Measurements from ENCODE around the gene DCC.

DCC gene, protein sequence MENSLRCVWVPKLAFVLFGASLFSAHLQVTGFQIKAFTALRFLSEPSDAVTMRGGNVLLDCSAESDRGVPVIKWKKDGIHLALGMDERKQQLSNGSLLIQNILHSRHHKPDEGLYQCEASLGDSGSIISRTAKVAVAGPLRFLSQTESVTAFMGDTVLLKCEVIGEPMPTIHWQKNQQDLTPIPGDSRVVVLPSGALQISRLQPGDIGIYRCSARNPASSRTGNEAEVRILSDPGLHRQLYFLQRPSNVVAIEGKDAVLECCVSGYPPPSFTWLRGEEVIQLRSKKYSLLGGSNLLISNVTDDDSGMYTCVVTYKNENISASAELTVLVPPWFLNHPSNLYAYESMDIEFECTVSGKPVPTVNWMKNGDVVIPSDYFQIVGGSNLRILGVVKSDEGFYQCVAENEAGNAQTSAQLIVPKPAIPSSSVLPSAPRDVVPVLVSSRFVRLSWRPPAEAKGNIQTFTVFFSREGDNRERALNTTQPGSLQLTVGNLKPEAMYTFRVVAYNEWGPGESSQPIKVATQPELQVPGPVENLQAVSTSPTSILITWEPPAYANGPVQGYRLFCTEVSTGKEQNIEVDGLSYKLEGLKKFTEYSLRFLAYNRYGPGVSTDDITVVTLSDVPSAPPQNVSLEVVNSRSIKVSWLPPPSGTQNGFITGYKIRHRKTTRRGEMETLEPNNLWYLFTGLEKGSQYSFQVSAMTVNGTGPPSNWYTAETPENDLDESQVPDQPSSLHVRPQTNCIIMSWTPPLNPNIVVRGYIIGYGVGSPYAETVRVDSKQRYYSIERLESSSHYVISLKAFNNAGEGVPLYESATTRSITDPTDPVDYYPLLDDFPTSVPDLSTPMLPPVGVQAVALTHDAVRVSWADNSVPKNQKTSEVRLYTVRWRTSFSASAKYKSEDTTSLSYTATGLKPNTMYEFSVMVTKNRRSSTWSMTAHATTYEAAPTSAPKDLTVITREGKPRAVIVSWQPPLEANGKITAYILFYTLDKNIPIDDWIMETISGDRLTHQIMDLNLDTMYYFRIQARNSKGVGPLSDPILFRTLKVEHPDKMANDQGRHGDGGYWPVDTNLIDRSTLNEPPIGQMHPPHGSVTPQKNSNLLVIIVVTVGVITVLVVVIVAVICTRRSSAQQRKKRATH (N-terminal part only)

DNA sequence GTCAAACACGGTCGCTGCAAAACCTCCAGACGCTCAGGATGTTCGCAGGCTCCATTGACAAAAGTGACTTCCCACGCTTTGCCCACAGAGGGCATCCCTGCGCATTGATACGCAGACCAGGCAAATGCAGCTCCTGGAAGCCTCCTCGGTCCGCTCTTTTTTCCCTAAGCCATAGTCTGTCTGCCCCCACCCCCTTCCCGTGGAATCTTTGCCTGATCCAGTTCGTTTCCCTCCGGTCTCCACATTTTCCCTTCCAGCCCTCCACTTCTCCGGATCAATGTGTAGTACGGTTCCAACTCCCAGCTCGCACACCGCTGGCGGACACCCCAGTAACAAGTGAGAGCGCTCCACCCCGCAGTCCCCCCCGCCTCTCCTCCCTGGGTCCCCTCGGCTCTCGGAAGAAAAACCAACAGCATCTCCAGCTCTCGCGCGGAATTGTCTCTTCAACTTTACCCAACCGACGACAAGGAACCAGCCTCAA is at the start of gene DCC:
TSS of gene DCC (plus strand) at position 307 of the 481 bp plus-strand sequence. CDS start 591 bp downstream, outside the sequence.
- DNase-seq (ENCODE audit: low read depth, low spot score): peak; percentile 62
- TF ChIP-seq, protein P1, sequence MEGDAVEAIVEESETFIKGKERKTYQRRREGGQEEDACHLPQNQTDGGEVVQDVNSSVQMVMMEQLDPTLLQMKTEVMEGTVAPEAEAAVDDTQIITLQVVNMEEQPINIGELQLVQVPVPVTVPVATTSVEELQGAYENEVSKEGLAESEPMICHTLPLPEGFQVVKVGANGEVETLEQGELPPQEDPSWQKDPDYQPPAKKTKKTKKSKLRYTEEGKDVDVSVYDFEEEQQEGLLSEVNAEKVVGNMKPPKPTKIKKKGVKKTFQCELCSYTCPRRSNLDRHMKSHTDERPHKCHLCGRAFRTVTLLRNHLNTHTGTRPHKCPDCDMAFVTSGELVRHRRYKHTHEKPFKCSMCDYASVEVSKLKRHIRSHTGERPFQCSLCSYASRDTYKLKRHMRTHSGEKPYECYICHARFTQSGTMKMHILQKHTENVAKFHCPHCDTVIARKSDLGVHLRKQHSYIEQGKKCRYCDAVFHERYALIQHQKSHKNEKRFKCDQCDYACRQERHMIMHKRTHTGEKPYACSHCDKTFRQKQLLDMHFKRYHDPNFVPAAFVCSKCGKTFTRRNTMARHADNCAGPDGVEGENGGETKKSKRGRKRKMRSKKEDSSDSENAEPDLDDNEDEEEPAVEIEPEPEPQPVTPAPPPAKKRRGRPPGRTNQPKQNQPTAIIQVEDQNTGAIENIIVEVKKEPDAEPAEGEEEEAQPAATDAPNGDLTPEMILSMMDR (IDR thresholded peaks at IDR 0.05; ENCODE audit: low read depth, low read length): peak; percentile 60
- in situ Hi-C loops (cut with HindIII; ENCODE audit: low sequenced_read_pairs): no loop called here
- H3K4me3 ChIP-seq (ENCODE audit: low read depth, low read length): peak within 1 kb of the TSS; percentile 45

DNA sequence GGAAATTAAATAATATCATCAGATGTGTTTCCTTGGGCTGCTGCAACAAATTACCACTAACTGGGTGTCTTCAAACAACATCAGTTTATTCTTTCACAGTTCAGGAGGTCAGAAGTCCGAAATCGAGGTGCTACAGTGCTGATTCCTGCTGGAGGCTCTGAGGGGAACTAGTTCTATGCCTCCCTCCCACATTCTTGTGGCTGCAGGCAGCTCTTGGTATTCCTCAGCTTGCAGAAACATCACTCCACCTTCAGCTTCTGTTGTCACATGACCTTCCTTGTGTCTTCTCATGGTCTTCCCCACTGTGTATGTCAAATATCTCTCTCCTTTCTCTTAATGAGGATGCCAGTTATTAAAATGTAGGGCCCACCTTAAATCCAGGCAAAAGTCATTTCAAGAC is 29.3 kb upstream of the DCC start:
- in situ Hi-C loops (cut with HindIII; ENCODE audit: low sequenced_read_pairs): no loop called here
- H3K4me3 ChIP-seq (ENCODE audit: low read depth, low read length): no peak overlapping the region
- no peak for DNase-seq (ENCODE audit: low read depth, low spot score)
- TF ChIP-seq, protein P1 (IDR thresholded peaks at IDR 0.05; ENCODE audit: low read depth, low read length): no peak

DNA sequence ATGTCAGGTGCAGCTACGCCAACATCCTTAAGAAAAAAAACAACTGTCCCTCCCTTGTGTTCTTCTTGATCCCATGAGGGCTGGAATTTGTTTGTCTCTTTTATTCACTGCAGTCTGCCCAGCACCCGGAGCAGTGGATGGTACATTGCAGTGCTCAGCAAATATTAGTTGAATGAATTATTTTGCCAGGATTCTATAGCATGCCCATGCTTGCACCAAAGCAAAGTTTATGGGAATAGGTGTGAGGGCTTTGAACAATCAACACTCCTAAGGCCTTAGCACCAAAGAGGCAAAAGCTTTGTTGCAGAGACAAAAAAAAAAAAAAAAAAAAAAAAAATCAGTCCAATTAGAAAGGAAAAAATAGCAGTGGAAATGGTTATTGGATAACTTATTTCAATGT is 28.7 kb upstream of the DCC start:
- in situ Hi-C loops (cut with HindIII; ENCODE audit: low sequenced_read_pairs): no loop called here
- DNase-seq (ENCODE audit: low read depth, low spot score): no peak

DNA sequence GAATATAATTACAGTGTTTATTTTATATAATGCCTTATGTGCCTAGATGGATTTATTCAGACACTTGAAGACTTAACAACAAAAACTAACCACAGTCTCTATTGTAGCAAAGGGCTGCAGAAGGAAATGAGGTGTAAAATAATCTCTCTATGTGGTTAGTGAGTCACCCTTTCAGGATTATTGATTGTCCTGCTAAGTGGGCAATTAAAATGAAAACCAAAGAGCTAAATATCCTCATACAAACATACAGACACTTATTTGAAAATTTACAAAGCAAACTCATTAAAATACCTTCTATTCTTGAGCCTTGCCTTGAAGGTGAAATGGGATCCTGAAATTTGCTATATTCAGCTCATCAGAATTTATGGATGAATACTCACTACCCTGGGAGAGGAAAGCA is 27.7 kb upstream of the DCC start:
- in situ Hi-C loops (cut with HindIII; ENCODE audit: low sequenced_read_pairs): no loop called here
- TF ChIP-seq, protein P1 (IDR thresholded peaks at IDR 0.05; ENCODE audit: low read depth, low read length): no peak
- no peak overlapping the region for H3K4me3 ChIP-seq (ENCODE audit: low read depth, low read length)
- peak; percentile 67 for DNase-seq (ENCODE audit: low read depth, low spot score)

More for the DNA sequence above, 28.7 kb upstream of the DCC start:
- TF ChIP-seq, protein P1 (IDR thresholded peaks at IDR 0.05; ENCODE audit: low read depth, low read length): no peak
- no peak overlapping the region for H3K4me3 ChIP-seq (ENCODE audit: low read depth, low read length)

DNA sequence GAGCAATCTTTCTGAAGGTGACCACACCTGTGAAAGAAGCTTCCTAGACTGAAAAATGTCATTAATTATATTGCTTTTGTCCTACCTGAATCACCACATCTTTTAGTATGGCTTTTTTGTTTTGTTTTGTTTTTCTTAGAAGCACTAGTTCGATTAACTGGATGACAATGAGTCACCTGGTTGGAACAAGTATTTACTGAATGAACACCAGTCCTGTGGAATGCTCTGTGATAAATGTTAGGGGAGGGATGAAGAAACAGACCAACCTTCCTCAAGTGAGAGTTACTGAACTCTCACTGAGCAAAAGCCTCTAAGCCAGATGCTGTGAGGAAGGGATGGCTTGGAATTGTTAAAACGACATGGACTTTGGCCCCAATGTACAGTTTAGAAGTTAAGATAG is 26.8 kb upstream of the DCC start:
- H3K4me3 ChIP-seq (ENCODE audit: low read depth, low read length): no peak overlapping the region
- DNase-seq (ENCODE audit: low read depth, low spot score): peak; percentile 27
- TF ChIP-seq, protein P1 (IDR thresholded peaks at IDR 0.05; ENCODE audit: low read depth, low read length): no peak
- in situ Hi-C loops (cut with HindIII; ENCODE audit: low sequenced_read_pairs): no loop called here

DNA sequence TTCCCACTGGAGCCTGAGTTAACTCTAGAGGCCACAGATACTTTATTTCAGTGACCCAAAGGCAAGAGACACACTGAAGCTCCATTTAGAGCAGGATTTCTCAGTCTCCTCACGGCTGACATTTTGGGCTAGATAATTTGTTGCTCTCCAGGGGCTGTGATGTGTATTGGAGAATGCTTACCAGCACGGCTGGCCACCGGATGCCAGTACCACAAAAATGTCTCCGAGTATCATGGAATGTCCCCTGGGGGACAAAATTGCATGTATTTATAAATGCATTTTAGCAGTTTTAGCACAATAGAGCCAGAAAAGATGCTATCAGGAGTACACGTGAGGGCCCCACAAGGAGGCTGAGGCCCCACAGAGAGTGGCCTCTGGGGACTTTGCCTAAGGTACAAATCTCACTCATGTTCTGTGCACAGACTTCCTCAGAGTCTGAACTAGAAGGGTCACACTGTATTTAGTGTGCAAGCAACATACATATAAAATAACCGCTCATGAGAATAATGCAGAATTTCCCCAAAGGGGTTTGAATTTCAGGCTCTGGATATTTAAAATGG is 20.5 kb upstream of the DCC start:
- TF ChIP-seq, protein P1 (IDR thresholded peaks at IDR 0.05; ENCODE audit: low read depth, low read length): no peak
- in situ Hi-C loops (cut with HindIII; ENCODE audit: low sequenced_read_pairs): no loop called here
- H3K4me3 ChIP-seq (ENCODE audit: low read depth, low read length): no peak overlapping the region
- peak; percentile 26 for DNase-seq (ENCODE audit: low read depth, low spot score)
